Hepatocyte (in vitro differentiated cells): ENCODE measurements around the gene CHIT1.

Experiments
- CTCF ChIP-seq: fragments of 200-600 bp; sonication (generic); IDR thresholded peaks from 2 replicates; pipeline ENCODE4 v1.5.1; 2016; ENCODE audit warnings: antibody characterized with exemption, mild to moderate bottlenecking; ENCODE audit not compliant: poor library complexity
- EZH2 ChIP-seq: fragments of 200-600 bp; sonication (generic); IDR thresholded peaks from 2 replicates; pipeline ENCODE4 v1.6.1; 2016; ENCODE audit warnings: antibody characterized with exemption, mild to moderate bottlenecking, borderline replicate concordance

- no peak for TF ChIP-seq CTCF
- no peak for TF ChIP-seq EZH2
These were observed 38.4 kb upstream of the CHIT1 start for GRCh38 chr1:203267912-203268311.
